MM.1S (cell line): Measurements from ENCODE around the gene SLC7A8.

Experiments used
- CTCF ChIP-seq: fragments of 300-600 bp; sonication (generic); IDR thresholded peaks from 2 replicates; pipeline ENCODE4 v1.5.1; 2016; ENCODE audit warnings: antibody characterized with exemption, low read length, mixed read lengths
- EZH2 ChIP-seq: fragments of 300-600 bp; sonication (generic); optimal IDR thresholded peaks from 2 replicates; pipeline ENCODE3; 2017; ENCODE audit warnings: low read depth, mild to moderate bottlenecking, antibody characterized with exemption, low read length, mixed read lengths

DNA sequence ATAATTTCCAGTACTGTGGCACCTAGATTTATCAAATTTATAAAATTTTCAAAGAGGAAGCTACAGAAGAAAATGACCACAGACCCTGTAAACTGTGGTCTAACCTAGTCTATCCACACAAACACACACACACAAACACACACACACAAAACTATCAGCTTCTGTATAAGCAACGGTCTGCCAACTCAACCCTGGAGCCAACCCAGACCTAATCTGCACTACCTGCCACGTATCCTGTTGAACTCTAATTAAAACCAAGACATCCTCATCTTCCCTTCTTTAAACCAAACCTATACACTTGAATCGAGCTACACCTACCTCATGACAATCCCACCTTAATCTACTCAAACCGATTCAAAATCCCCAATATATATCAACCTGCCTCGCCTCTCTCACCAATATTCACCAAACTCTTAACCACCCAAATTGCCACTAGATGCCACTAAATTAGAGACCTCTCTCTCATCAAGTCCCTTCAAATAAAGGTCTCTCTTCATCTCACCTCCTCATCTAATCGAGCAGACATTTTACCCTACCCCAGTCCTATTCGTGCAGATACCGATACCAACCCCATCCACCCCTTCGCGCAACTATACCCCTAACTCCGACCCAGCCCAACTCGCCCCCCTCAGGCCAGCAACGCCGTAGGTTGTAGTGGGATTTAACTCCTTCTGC lies 89.3 kb downstream of the SLC7A8 start:
- TF ChIP-seq CTCF (peak; percentile 18), EZH2 (no peak)
